ENCODE results near the gene NEK1. TPM values are rescaled to one million over a fixed set of nuclear protein-coding genes. Genes with fewer than 3 reads are reported as not detected.

The NEK1 gene
- total RNA-seq, result 5.2 and 6.8 TPM in 2 replicates

GRCh38 chr4:169611991-169612870 is at the start of gene NEK1:
Gene NEK1 (minus strand): TSS chr4:169612583. CDS start chr4:169602630, 9,953 bp downstream.
- DNase-seq (ENCODE audit: low read depth, low spot score), result no peak

GRCh38 chr4:169661761-169662160 is 49.4 kb upstream of the NEK1 start:
- DNase-seq (ENCODE audit: low read depth, low spot score), result no peak

DNA sequence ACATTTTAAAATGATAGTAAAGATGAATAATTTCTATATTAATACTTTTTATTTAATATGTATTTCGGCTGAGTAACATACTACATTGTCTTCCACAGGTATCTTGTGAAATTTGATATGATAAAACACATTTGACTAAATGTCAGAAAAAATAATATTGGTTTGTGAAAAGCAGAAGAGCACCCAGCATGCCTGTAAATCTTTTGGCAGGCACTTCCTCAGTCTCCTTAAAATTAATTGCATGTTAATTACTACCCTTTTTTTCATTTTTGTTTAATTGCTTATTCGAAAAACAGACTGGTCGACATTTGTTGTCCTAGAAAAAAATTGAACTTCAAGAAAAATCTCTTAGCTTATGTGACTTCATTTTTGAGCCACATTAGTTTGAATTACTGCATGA is 48.5 kb upstream of the NEK1 start:
- no peak for DNase-seq (ENCODE audit: low read depth, low spot score)

DNA sequence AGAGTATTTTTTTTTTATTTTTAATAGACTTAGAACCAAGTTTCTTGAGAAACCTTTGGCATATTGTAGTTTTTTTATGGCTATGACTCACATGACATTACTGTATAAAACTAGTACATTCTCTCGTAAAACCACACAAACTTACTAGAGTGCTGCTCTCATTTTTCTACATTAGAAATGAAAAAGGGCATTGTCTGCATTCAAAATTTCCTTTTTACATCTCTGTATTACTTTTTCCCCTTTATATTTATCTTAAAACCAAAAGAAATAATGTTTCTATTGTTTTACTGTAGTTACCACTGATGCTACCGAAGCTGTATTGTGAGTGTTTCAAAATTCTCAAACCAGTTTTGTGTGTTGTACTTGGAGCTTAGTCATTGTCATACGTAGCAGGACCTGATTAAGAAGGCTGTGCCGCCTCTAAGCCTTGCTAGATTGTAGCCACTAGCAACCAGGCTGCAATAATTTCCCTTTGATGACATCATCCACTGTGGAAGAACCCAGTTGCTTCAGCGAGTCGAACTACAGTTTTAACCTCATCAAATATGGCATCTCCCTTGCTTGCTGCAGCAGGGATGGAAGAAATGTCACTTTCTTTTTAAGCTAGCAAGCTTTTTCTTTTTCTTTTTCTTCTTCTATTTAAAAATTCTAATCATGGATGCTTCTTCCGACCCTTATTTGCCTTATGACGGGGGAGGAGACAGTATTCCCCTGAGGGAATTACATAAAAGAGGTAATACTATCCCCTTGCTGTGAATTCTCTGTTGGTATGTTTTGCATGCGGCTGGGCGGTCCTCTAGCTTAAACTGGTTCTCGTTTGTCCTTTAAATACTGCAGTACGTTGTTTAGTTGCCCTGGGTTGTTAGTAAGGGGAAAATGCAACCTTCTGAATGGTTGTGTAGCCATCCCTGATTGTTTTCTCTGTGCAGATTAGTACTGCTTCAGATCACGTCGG is 47.6 kb upstream of the NEK1 start:
- peak; percentile 97 for DNase-seq (ENCODE audit: low read depth, low spot score)

- DNase-seq (ENCODE audit: low read depth, low spot score), result no peak
These were observed 46.8 kb upstream of the NEK1 start for GRCh38 chr4:169658975-169659715.

- DNase-seq (ENCODE audit: low read depth, low spot score), result no peak
These were observed 45.8 kb upstream of the NEK1 start for GRCh38 chr4:169658196-169658595.

GRCh38 chr4:169657470-169658107 is 45.2 kb upstream of the NEK1 start:
- no peak for DNase-seq (ENCODE audit: low read depth, low spot score)

DNA sequence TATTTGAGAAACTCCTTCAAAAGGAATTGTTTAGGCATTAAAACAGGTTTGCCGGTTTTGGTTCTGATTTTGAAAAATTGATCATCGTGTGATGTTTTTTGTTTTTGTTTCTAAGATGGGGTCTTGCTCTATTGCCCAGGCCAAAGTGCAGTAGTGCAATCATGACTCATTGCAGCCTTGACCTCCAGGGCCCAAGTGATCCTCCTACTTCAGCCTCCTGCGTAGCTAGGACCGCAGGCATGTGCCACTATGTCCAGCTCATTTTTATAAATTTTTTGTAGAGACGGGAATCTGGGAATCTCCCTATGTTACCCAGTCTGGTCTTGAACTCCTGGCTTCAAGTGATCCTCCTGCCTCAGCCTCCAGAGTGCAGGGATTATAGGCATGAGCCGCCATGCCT is 43.0 kb upstream of the NEK1 start:
- DNase-seq (ENCODE audit: low read depth, low spot score), result no peak

- DNase-seq (ENCODE audit: low read depth, low spot score), result no peak
These were observed 40.2 kb upstream of the NEK1 start for GRCh38 chr4:169652535-169652934.

- no peak for DNase-seq (ENCODE audit: low read depth, low spot score)
These were observed 38.0 kb upstream of the NEK1 start for GRCh38 chr4:169650227-169650936.

DNA sequence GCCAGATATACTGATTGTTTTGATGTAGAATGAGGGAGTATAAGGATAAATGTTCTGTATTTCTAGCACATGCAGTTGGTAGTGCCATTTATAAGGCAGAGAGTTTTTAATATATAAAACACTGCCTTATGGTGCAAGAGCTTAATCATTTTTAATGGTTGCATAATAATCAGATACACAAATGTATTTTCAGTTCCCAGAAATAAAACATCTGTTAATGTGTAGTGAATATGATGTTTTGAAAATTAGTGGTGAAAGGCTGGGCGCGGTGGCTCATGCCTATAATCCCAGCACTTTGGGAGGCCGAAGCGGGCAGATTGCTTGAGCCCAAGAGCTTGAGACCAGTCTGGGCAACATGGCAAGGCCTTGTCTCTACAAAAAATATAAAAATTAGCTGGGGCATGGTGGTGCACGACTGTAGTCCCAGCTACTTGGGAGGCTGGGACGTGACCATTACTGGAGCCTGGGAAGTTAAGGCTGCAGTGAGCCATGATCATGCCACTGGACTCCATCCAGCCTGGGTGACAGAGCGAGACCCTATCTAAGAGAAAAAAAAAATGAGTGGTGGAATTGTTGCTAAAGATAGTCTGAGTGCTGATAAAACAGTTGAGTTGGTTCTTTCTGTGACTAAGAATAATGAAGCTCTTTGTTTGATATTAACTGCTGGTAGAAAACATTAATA is 37.3 kb upstream of the NEK1 start:
- DNase-seq (ENCODE audit: low read depth, low spot score), result no peak

DNA sequence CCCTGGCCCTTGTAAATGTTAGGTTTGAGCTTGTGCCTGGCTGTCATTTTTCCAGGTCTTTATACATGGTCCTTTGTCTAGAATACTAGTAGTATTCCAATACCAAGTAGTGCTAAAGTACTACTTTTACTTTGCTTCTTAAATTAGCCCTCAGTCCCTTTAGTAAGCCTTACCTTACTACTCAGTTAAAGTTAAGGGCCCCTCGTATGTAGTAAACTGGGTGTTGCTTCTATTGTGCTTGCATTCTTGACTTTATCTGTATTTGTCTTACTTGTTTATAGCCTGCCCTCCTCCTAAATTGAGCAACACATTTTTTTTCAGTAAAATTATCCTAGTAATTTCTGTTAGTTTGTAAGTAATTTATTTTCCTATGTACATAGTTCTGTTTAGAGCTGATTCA is 33.2 kb upstream of the NEK1 start:
- no peak for DNase-seq (ENCODE audit: low read depth, low spot score)

DNA sequence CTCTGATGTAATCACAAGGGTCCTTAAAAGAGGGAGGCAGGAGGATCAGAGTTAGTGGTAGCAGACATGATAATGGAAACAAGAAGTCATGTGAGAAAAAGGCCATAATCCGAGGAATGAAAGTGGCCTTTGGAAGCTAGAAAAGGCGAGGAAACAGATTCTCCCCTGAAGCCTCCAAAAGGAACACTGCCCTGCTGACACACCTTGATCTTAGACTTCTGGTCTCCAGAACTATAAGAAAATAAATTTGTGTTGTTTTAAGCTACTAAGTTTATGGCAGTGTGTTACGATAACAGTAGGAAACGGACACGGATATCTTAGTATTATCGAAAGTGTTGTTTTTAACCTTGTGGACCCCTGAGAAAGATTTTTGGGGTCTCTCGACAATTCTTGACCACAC is 32.4 kb upstream of the NEK1 start:
- no peak for DNase-seq (ENCODE audit: low read depth, low spot score)

DNA sequence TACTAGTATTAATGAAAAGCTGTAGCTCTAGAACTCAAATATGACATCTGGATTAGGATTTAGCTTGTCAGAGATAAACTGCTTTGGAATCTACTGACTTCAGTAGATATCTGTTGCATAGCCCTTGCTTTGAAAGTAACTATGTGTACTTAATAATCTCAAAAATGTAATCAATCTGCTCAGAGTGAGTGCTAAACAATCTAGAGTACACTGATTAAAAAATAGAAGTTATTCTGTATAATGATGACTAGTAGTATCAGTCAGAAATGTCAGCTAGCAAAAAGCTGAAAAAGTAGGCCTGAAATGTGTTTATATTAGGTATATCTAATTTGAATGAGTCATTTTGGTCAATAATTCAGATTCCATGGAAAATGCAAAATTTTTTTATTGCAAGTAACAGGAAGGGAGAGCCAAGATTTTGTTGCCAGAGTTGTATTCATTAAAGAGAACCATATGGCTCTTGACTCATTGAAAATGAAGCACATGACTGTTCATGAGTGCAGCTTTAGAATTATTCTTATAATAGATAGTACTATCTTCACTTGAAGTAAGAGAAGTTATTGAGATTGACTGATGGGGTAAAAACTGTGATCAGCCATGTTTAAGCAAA is 28.0 kb upstream of the NEK1 start:
- no peak for DNase-seq (ENCODE audit: low read depth, low spot score)

GRCh38 chr4:169634975-169635374 is 22.6 kb upstream of the NEK1 start:
- DNase-seq (ENCODE audit: low read depth, low spot score), result no peak

DNA sequence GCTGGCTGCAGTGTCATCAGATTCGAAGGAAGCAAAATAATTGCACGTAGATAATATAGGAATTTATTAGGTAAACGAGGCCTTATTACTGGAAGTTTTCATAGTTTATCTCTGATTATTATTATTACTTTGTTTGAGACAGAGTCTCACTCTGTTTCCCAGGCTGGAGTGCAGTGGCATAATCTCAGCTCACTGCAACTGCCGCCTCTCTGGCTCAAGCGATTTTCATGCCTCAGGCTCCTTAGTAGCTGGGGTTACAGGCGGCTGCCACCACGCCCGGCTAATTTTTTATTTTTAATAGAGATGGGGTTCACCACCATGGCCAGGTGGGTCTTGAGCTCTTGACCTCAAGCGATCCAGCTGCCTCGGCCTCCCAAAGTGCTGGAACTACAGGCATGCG is 20.5 kb upstream of the NEK1 start:
- DNase-seq (ENCODE audit: low read depth, low spot score), result no peak

DNA sequence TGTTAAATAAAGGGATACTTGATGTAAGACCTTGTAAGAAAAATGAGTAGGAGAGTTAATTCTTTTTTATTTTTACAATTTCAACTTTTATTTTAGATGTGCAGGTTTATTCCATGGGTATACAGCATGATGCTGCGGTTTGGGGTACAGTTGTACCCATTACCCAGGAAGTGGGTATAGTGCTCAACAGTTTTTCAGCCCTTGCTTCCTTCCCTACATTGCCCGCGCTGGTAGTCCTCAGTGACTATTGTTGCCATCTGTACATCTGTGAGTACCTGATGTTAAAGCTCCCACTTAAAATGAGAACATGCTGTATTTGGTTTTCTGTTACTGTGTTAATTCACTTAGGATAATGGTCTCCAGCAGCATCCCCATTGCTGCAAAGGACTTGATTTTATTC is 17.7 kb upstream of the NEK1 start:
- DNase-seq (ENCODE audit: low read depth, low spot score), result no peak

DNA sequence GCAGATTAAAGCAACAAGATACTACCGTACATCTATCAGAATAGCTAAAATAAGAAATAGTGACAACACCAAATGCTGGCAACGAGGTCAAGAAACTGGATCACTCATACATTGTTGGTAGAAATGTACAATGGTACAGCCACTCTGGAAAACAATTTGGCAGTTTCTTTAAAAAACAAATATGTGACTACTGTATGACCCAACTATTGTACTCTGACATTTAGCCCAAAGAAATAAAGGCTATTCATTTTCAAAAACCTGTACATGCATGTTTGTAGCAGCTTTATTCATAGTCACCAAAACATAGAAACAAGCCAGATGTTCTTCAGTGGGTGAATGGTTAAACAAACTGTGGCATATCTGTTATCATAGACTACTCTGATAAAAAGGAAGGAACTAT is 16.2 kb upstream of the NEK1 start:
- no peak for DNase-seq (ENCODE audit: low read depth, low spot score)

- no peak for DNase-seq (ENCODE audit: low read depth, low spot score)
These were observed 14.9 kb upstream of the NEK1 start for GRCh38 chr4:169627307-169627706.

Measured in pulmonary artery endothelial cell (primary cell).